H9 (cell line): ENCODE results near the gene CC2D2A. TPM values are rescaled to one million over a fixed set of nuclear protein-coding genes. Genes with fewer than 3 reads are reported as not detected.

Source experiments
- DNase-seq: peaks from one replicate; pipeline ENCODE4 v3.0.0-alpha.2; 2017
- H2AFZ ChIP-seq: one replicate; pipeline ENCODE4 v1.6.1; 2013; ENCODE audit warnings: mild to moderate bottlenecking, low read length, control low read depth, moderate library complexity
- H2AK5ac ChIP-seq: 2 replicates; pipeline ENCODE4 v1.6.1; 2013; ENCODE audit warnings: low read length, control low read depth, mixed read lengths; ENCODE audit not compliant: insufficient read length
- H2BK120ac ChIP-seq: one replicate; pipeline ENCODE4 v1.6.1; 2013; ENCODE audit warnings: low read depth, mild to moderate bottlenecking, low read length, control low read depth, inconsistent platforms; ENCODE audit not compliant: poor library complexity, severe bottlenecking
- H2BK12ac ChIP-seq: 2 replicates; pipeline ENCODE4 v1.6.1; 2013; ENCODE audit warnings: low read length, control low read depth, mixed read lengths, low read depth; ENCODE audit not compliant: insufficient read length
- H2BK15ac ChIP-seq: 2 replicates; pipeline ENCODE4 v1.6.1; 2013; ENCODE audit warnings: low read depth, low read length, control low read depth
- H2BK20ac ChIP-seq: one replicate; pipeline ENCODE4 v1.6.1; 2013; ENCODE audit warnings: low read depth, mild to moderate bottlenecking, low read length, control low read depth, inconsistent platforms; ENCODE audit not compliant: poor library complexity, severe bottlenecking
- H2BK5ac ChIP-seq: 2 replicates; pipeline ENCODE4 v1.6.1; 2013; ENCODE audit warnings: low read length, control low read depth, mixed read lengths; ENCODE audit not compliant: insufficient read length
- H3K14ac ChIP-seq: 2 replicates; pipeline ENCODE4 v1.6.1; 2013; ENCODE audit warnings: low read length, control low read depth; ENCODE audit not compliant: insufficient read depth
- H3K18ac ChIP-seq: 2 replicates; pipeline ENCODE4 v1.6.1; 2013; ENCODE audit warnings: low read depth, mild to moderate bottlenecking, mixed read lengths, low read length, control low read depth; ENCODE audit not compliant: insufficient read length
- H3K23ac ChIP-seq: 2 replicates; pipeline ENCODE4 v1.6.1; 2013; ENCODE audit warnings: low read length, control low read depth, mixed read lengths, low read depth; ENCODE audit not compliant: insufficient read length
- H3K23me2 ChIP-seq: 2 replicates; pipeline ENCODE4 v1.6.1; 2013; ENCODE audit warnings: low read depth, mild to moderate bottlenecking, mixed read lengths, low read length, control low read depth; ENCODE audit not compliant: insufficient read length, poor library complexity, severe bottlenecking
- H3K27ac ChIP-seq: 2 replicates; pipeline ENCODE4 v1.5.1; 2013; ENCODE audit warnings: low read length, control low read depth, mixed read lengths, low read depth; ENCODE audit not compliant: insufficient read length
- H3K27me3 ChIP-seq: 2 replicates; pipeline ENCODE4 v1.6.1; 2013; ENCODE audit warnings: low read length, control low read depth, inconsistent platforms; ENCODE audit not compliant: insufficient read depth
- H3K4ac ChIP-seq: 2 replicates; pipeline ENCODE4 v1.6.1; 2013; ENCODE audit warnings: low read depth, mild to moderate bottlenecking, control low read depth, inconsistent platforms, low read length, moderate library complexity
- H3K4me1 ChIP-seq: 2 replicates; pipeline ENCODE4 v1.6.1; 2013; ENCODE audit warnings: low read length, control low read depth, inconsistent platforms; ENCODE audit not compliant: insufficient read depth
- H3K4me2 ChIP-seq: 2 replicates; pipeline ENCODE4 v1.6.1; 2013; ENCODE audit warnings: low read length, control low read depth, mixed read lengths; ENCODE audit not compliant: insufficient read length, insufficient read depth
- H3K56ac ChIP-seq: 2 replicates; pipeline ENCODE4 v1.6.1; 2013; ENCODE audit warnings: low read depth, mild to moderate bottlenecking, mixed read lengths, low read length, control low read depth; ENCODE audit not compliant: insufficient read length
- H3K79me1 ChIP-seq: 2 replicates; pipeline ENCODE4 v1.6.1; 2013; ENCODE audit warnings: low read depth, mild to moderate bottlenecking, moderate library complexity, low read length, control low read depth, inconsistent platforms; ENCODE audit not compliant: insufficient read depth, poor library complexity, severe bottlenecking
- H3K79me2 ChIP-seq: 2 replicates; pipeline ENCODE4 v1.6.1; 2013; ENCODE audit warnings: low read length, control low read depth, inconsistent platforms; ENCODE audit not compliant: insufficient read depth
- H3K9ac ChIP-seq: 2 replicates; pipeline ENCODE4 v1.6.1; 2013; ENCODE audit warnings: low read length, control low read depth, mixed read lengths; ENCODE audit not compliant: insufficient read length; ENCODE audit errors: extremely low read depth
- H3K9me3 ChIP-seq: one replicate; pipeline ENCODE4 v1.6.1; 2013; ENCODE audit warnings: low read depth, low read length, inconsistent platforms; ENCODE audit not compliant: control insufficient read depth
- H3T11ph ChIP-seq: one replicate; pipeline ENCODE4 v1.6.1; 2013; ENCODE audit warnings: mild to moderate bottlenecking, low read length, control low read depth, inconsistent platforms
- H4K20me1 ChIP-seq: one replicate; pipeline ENCODE4 v1.6.1; 2013; ENCODE audit not compliant: control insufficient read depth, insufficient read length, insufficient read depth
- H4K5ac ChIP-seq: 2 replicates; pipeline ENCODE4 v1.6.1; 2013; ENCODE audit warnings: low read depth, mild to moderate bottlenecking, mixed read lengths, low read length, control low read depth; ENCODE audit not compliant: insufficient read length
- H4K8ac ChIP-seq: replicated peaks from 2 replicates; pipeline ENCODE4 v1.6.1; 2013; ENCODE audit warnings: low read length, control low read depth, mixed read lengths, low read depth; ENCODE audit not compliant: insufficient read length
- H4K91ac ChIP-seq: 2 replicates; pipeline ENCODE4 v1.6.1; 2013; ENCODE audit warnings: low read depth, mild to moderate bottlenecking, moderate library complexity, mixed read lengths, low read length, control low read depth; ENCODE audit not compliant: insufficient read length
- H3K27ac Mint-ChIP-seq, 3 experiments: 2 replicates in 2 of 3; 3 replicates in 1 of 3; pipeline ENCODE4 v1.8.0; 2020 to 2021; ENCODE audit warnings: mixed read lengths in 3 of 3, mild to moderate bottlenecking in 1 of 3, moderate library complexity in 1 of 3
- H3K27me3 Mint-ChIP-seq: 2 replicates; pipeline ENCODE4 v1.8.0; 2021; ENCODE audit warnings: low read depth, mild to moderate bottlenecking, moderate library complexity, mixed read lengths
- H3K36me3 Mint-ChIP-seq, 3 experiments: 2 replicates in 2 of 3; 3 replicates in 1 of 3; pipeline ENCODE4 v1.8.0; 2020 to 2021; ENCODE audit warnings: low read depth in 3 of 3, mixed read lengths in 3 of 3; ENCODE audit not compliant: insufficient read depth in 1 of 3
- H3K4me1 Mint-ChIP-seq, 2 experiments: 2 replicates each; pipeline ENCODE4 v1.8.0; 2020; ENCODE audit warnings: mixed read lengths in 2 of 2
- H3K4me3 Mint-ChIP-seq, 2 experiments: 2 replicates in 1 of 2; 3 replicates in 1 of 2; pipeline ENCODE4 v1.8.0; 2020 to 2021; ENCODE audit warnings: mild to moderate bottlenecking in 2 of 2, mixed read lengths in 2 of 2, moderate library complexity in 1 of 2
- H3K9me3 Mint-ChIP-seq, 2 experiments: 2 replicates in 1 of 2; 3 replicates in 1 of 2; pipeline ENCODE4 v1.8.0; 2020; ENCODE audit warnings: mild to moderate bottlenecking in 2 of 2, mixed read lengths in 2 of 2, moderate library complexity in 1 of 2
- whole genome bisulfite sequencing: extraction: QIAGEN DNeasy Blood & Tissue Kit; methylation state at CpG from one replicate; pipeline ENCODE4 v1.1.7; 2013; ENCODE audit warnings: missing lambda C conversion rate, low lambda C conversion rate, mixed read lengths; ENCODE audit not compliant: insufficient read length; ENCODE audit errors: extremely low coverage; 5-methylcytosine and 5-hydroxymethylcytosine counted together
- total RNA-seq: library from RNA; stranded (reverse); gene quantifications from 2 replicates; pipeline ENCODE4 v1.2.1, GENCODE V29; 2021
- TF ChIP-seq, protein P1 (sequence below): fragments of 200-600 bp; sonication (generic); conservative IDR thresholded peaks from 3 replicates; pipeline ENCODE4 v1.8.0; 2021; ENCODE audit warnings: antibody characterized with exemption, mild to moderate bottlenecking

Gene CC2D2A
- total RNA-seq, 1 experiment from 2014 or later = 10.4 TPM

DNA sequence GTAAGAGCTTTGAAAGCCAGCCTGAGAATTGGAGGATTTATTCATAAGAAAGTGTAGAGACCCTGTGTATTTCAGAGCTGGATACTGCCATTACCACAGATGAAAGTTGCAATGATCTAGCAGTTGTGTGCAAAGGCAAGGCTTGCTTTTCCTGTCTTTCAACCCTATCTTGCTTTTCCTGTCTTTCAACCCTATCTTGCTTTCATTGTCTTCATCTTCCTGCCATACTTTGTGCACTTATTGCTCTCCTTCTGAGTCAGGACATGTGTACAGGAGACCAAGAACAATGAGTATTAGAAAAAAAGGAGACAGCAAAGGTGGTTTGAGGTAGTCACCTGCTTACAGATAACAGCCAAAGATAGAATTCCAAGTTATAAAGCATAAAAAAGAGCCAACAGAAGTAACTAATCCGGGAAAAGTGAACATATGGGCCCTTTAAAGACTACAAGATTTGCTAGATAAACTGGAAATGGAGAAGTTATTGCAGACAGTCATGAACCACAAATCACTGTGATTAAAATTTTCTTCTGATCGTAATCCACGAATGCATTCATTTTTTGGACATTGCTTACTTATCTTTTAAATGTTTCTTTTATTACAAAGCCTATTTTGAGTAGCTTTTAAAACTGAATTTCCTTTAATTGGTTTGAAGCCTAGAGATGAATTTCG is 24.7 kb upstream of the CC2D2A start:
- no peak overlapping the region for H2BK120ac ChIP-seq
- Mint-ChIP-seq H3K27me3 (peaks cover 1% of the 10 kb centered on the region; the same call in 1 of the 2 replicates), H3K36me3 (peaks cover 0 to 9% (median 6%) of the 10 kb centered on the region in 3 experiments; a peak in 5 of 7 replicates), H3K27ac (no peak overlapping the region), H3K9me3 (peaks cover 10 to 12% of the 10 kb centered on the region in 2 experiments), H3K4me1 (no peaks in the 10 kb centered on the region), H3K4me3 (no peak overlapping the region)
- no peak overlapping the region for H2BK20ac ChIP-seq
- no peaks in the 10 kb centered on the region for H3K9me3 ChIP-seq
- H3K79me1 ChIP-seq = no peaks in the 10 kb centered on the region
- H4K5ac ChIP-seq = no peak overlapping the region
- no peak overlapping the region for H3K14ac ChIP-seq
- no peaks in the 10 kb centered on the region for H3K79me2 ChIP-seq
- H2BK15ac ChIP-seq = no peak overlapping the region
- TF ChIP-seq, protein P1, sequence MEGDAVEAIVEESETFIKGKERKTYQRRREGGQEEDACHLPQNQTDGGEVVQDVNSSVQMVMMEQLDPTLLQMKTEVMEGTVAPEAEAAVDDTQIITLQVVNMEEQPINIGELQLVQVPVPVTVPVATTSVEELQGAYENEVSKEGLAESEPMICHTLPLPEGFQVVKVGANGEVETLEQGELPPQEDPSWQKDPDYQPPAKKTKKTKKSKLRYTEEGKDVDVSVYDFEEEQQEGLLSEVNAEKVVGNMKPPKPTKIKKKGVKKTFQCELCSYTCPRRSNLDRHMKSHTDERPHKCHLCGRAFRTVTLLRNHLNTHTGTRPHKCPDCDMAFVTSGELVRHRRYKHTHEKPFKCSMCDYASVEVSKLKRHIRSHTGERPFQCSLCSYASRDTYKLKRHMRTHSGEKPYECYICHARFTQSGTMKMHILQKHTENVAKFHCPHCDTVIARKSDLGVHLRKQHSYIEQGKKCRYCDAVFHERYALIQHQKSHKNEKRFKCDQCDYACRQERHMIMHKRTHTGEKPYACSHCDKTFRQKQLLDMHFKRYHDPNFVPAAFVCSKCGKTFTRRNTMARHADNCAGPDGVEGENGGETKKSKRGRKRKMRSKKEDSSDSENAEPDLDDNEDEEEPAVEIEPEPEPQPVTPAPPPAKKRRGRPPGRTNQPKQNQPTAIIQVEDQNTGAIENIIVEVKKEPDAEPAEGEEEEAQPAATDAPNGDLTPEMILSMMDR = no peak
- H2AFZ ChIP-seq = no peak overlapping the region
- H3K23me2 ChIP-seq = no peaks in the 10 kb centered on the region
- H3K4me2 ChIP-seq = no peak overlapping the region
- H4K8ac ChIP-seq = no peak overlapping the region
- no peak overlapping the region for H2BK5ac ChIP-seq
- no peaks in the 10 kb centered on the region for H3K4me1 ChIP-seq
- H3K4ac ChIP-seq = no peak overlapping the region
- H2BK12ac ChIP-seq = no peak overlapping the region
- H3K23ac ChIP-seq = no peak overlapping the region
- H3T11ph ChIP-seq = no peak overlapping the region
- H3K18ac ChIP-seq = no peak overlapping the region
- H2AK5ac ChIP-seq = no peak overlapping the region
- H3K56ac ChIP-seq = no peak overlapping the region
- no peak overlapping the region for H4K91ac ChIP-seq
- no peak overlapping the region for H3K9ac ChIP-seq
- H3K27me3 ChIP-seq = no peaks in the 10 kb centered on the region
- no peaks in the 10 kb centered on the region for H4K20me1 ChIP-seq
- WGBS = no CpG with 5 or more reads among the region's 4 CpGs
- no peak overlapping the region for H3K27ac ChIP-seq
- no peak for DNase-seq
